Keratinocyte (primary cell): ENCODE measurements around the gene PRKACA.

Experiments
- EZH2 ChIP-seq: IDR thresholded peaks from one replicate; pipeline ENCODE4 v1.6.1; 2012; ENCODE audit warnings: inconsistent platforms, mild to moderate bottlenecking, low read length, moderate library complexity
- TF ChIP-seq, protein P1 (sequence below), 3 experiments: IDR thresholded peaks in 1 of 3; conservative IDR thresholded peaks in 1 of 3; optimal IDR thresholded peaks in 1 of 3; 2 replicates in 2 of 3; 3 replicates in 1 of 3; pipeline versions ENCODE3 to v1.5.1; 2011; ENCODE audit warnings: low read length in 3 of 3, mild to moderate bottlenecking in 3 of 3, moderate library complexity in 2 of 3, control low read depth in 1 of 3, inconsistent platforms in 1 of 3; ENCODE audit not compliant: insufficient read depth in 2 of 3; ENCODE audit errors: extremely low read depth in 1 of 3

DNA sequence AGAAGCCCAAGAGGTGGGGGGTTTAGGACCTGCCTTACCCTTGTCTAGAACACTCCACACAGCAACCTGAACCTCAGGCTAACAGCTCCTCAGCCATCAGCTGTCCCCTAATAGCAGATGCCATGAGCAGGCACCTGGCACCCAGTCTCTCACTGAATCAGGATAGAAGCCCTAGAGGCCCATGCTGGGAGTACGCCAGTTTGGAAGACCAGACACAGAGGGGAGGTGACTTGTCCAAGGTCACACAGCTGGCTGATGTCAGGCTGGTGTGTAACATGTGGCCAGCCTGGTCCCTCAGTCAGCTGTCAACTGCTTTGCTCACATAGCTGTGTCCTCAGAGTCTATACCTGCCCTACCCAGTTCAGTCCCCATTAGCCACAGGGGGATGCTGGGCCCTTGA is 14.3 kb downstream of the PRKACA start:
- TF ChIP-seq, protein P1, sequence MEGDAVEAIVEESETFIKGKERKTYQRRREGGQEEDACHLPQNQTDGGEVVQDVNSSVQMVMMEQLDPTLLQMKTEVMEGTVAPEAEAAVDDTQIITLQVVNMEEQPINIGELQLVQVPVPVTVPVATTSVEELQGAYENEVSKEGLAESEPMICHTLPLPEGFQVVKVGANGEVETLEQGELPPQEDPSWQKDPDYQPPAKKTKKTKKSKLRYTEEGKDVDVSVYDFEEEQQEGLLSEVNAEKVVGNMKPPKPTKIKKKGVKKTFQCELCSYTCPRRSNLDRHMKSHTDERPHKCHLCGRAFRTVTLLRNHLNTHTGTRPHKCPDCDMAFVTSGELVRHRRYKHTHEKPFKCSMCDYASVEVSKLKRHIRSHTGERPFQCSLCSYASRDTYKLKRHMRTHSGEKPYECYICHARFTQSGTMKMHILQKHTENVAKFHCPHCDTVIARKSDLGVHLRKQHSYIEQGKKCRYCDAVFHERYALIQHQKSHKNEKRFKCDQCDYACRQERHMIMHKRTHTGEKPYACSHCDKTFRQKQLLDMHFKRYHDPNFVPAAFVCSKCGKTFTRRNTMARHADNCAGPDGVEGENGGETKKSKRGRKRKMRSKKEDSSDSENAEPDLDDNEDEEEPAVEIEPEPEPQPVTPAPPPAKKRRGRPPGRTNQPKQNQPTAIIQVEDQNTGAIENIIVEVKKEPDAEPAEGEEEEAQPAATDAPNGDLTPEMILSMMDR (optimal IDR thresholded peaks at IDR 0.05 in 1 of 3, IDR thresholded peaks at IDR 0.05 in 1 of 3, conservative IDR thresholded peaks at IDR 0.05 in 1 of 3; ENCODE audit: extremely low read depth in 1 of 3, insufficient read depth in 2 of 3, low read length in 3 of 3), result no peak
- TF ChIP-seq EZH2, result no peak
